Measurements from ENCODE around the gene ARL14. TPM values are rescaled to one million over a fixed set of nuclear protein-coding genes. Genes with fewer than 3 reads are reported as not detected.

The ARL14 gene
- total RNA-seq, 1 experiment from 2014 or later: not detected

- Histone ChIP-seq H3K23ac (ENCODE audit: insufficient read length, low read depth, low read length) (no peak overlapping the region), H3K79me2 (ENCODE audit: insufficient read depth, low read length) (no peaks in the 10 kb centered on the region), H2BK15ac (ENCODE audit: low read depth, low read length) (no peak overlapping the region), H3K23me2 (ENCODE audit: insufficient read length, low read depth, low read length, poor library complexity, severe bottlenecking) (no peaks in the 10 kb centered on the region), H2BK120ac (ENCODE audit: low read depth, low read length, poor library complexity, severe bottlenecking) (no peak overlapping the region), H4K20me1 (ENCODE audit: control insufficient read depth, insufficient read depth, insufficient read length) (no peaks in the 10 kb centered on the region), H3K79me1 (ENCODE audit: insufficient read depth, low read depth, low read length, poor library complexity, severe bottlenecking) (no peaks in the 10 kb centered on the region), H2BK12ac (ENCODE audit: insufficient read length, low read depth, low read length) (no peak overlapping the region), H4K5ac (ENCODE audit: insufficient read length, low read depth, low read length) (no peak overlapping the region), H3K4ac (ENCODE audit: low read depth, low read length) (no peak overlapping the region), H3K27ac (ENCODE audit: insufficient read length, low read depth, low read length) (no peak overlapping the region), H4K8ac (replicated peaks; ENCODE audit: insufficient read length, low read depth, low read length) (no peak overlapping the region), H3K4me1 (ENCODE audit: insufficient read depth, low read length) (no peaks in the 10 kb centered on the region), H2BK20ac (ENCODE audit: low read depth, low read length, poor library complexity, severe bottlenecking) (no peak overlapping the region), H3K56ac (ENCODE audit: insufficient read length, low read depth, low read length) (no peak overlapping the region), H2BK5ac (ENCODE audit: insufficient read length, low read length) (no peak overlapping the region), H4K91ac (ENCODE audit: insufficient read length, low read depth, low read length) (no peak overlapping the region), H3T11ph (ENCODE audit: low read length) (no peak overlapping the region), H3K18ac (ENCODE audit: insufficient read length, low read depth, low read length) (no peak overlapping the region), H3K4me2 (ENCODE audit: insufficient read depth, insufficient read length, low read length) (no peak overlapping the region), H3K9ac (ENCODE audit: extremely low read depth, insufficient read length, low read length) (no peak overlapping the region), H3K14ac (ENCODE audit: insufficient read depth, low read length) (no peak overlapping the region), H3K9me3 (ENCODE audit: control insufficient read depth, low read depth, low read length) (no peaks in the 10 kb centered on the region), H2AFZ (ENCODE audit: low read length) (no peak overlapping the region), H3K27me3 (ENCODE audit: insufficient read depth, low read length) (no peaks in the 10 kb centered on the region), H2AK5ac (ENCODE audit: insufficient read length, low read length) (no peak overlapping the region)
- WGBS (ENCODE audit: extremely low coverage, insufficient read length, low lambda C conversion rate): no CpG with 5 or more reads among the region's 2 CpGs
- Mint-ChIP-seq H3K4me1 (no peaks in the 10 kb centered on the region), H3K36me3 (ENCODE audit: insufficient read depth in 1 of 3, low read depth in 3 of 3) (no peaks in the 10 kb centered on the region), H3K27ac (no peak overlapping the region), H3K9me3 (peaks cover 2 to 7% of the 10 kb centered on the region in 2 experiments; a peak in 3 of 5 replicates), H3K4me3 (no peak overlapping the region), H3K27me3 (ENCODE audit: low read depth) (no peaks in the 10 kb centered on the region)
- no peak for TF ChIP-seq CTCF (conservative IDR thresholded peaks at IDR 0.05)
- no peak for DNase-seq
Measured at GRCh38 chr3:160725338-160725737, 48.4 kb downstream of the ARL14 start.

Other genes starting within 250 kb of the ARL14 start
- 44.9 and 47.6 TPM in 2 replicates for gene TRIM59, start 227.4 kb upstream of the ARL14 start, total RNA-seq (2021)
- gene KPNA4, start 111.6 kb upstream of the ARL14 start, total RNA-seq (2021): 76.7 and 81.0 TPM in 2 replicates
- gene PPM1L, start 79.1 kb downstream of the ARL14 start, total RNA-seq (2021): 7.3 and 7.9 TPM in 2 replicates